ENCODE data around the gene PEX3. TPM values are rescaled to one million over a fixed set of nuclear protein-coding genes. Genes with fewer than 3 reads are reported as not detected.

Gene PEX3
- total RNA-seq, 1 donor from 2014 or later, result 12.8 TPM

GRCh38 chr6:143485967-143486366, 35.4 kb downstream of the PEX3 start:
- Mint-ChIP-seq H3K27ac (no peak overlapping the region), H3K4me1 (ENCODE audit: unreplicated experiment) (no peaks in the 10 kb centered on the region)

GRCh38 chr6:143486752-143487151, 36.1 kb downstream of the PEX3 start:
- H3K9me3 Mint-ChIP-seq, result no peaks in the 10 kb centered on the region
- no peak for DNase-seq (ENCODE audit: extremely low spot score, unreplicated experiment)
- H3K27ac Mint-ChIP-seq, result no peak overlapping the region
- TF ChIP-seq, protein P1, sequence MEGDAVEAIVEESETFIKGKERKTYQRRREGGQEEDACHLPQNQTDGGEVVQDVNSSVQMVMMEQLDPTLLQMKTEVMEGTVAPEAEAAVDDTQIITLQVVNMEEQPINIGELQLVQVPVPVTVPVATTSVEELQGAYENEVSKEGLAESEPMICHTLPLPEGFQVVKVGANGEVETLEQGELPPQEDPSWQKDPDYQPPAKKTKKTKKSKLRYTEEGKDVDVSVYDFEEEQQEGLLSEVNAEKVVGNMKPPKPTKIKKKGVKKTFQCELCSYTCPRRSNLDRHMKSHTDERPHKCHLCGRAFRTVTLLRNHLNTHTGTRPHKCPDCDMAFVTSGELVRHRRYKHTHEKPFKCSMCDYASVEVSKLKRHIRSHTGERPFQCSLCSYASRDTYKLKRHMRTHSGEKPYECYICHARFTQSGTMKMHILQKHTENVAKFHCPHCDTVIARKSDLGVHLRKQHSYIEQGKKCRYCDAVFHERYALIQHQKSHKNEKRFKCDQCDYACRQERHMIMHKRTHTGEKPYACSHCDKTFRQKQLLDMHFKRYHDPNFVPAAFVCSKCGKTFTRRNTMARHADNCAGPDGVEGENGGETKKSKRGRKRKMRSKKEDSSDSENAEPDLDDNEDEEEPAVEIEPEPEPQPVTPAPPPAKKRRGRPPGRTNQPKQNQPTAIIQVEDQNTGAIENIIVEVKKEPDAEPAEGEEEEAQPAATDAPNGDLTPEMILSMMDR (conservative IDR thresholded peaks at IDR 0.05), result no peak
- H3K36me3 Mint-ChIP-seq, result no peaks in the 10 kb centered on the region
- H3K4me3 Mint-ChIP-seq, result no peak overlapping the region
- no peaks in the 10 kb centered on the region for H3K27me3 Mint-ChIP-seq
- no peaks in the 10 kb centered on the region for H3K4me1 Mint-ChIP-seq (ENCODE audit: unreplicated experiment)

More at GRCh38 chr6:143485967-143486366, 35.4 kb downstream of the PEX3 start:
- Mint-ChIP-seq H3K27me3 (no peaks in the 10 kb centered on the region), H3K9me3 (no peaks in the 10 kb centered on the region), H3K36me3 (no peaks in the 10 kb centered on the region), H3K4me3 (no peak overlapping the region)
- TF ChIP-seq, protein P1 (conservative IDR thresholded peaks at IDR 0.05), result no peak
- no peak for DNase-seq (ENCODE audit: extremely low spot score, unreplicated experiment)

DNA sequence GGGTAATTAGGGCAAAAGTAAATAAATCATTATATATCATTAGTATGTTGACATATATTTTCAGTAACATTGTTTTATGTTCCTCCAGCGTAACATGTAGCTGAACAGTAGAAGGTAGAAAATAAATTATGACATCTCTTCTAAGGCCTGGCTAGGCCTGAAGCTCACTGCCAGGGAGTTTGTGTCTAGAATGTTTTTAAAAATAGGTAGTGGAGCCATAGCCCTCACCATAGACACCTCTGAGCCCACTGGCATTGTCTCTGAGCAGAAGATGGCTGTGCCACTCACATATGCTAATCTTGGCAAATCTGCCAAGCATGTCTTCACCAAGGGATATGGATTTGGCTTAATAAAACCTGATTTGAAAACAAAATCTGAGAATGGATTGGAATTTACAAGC, 39.6 kb downstream of the PEX3 start:
- Mint-ChIP-seq H3K36me3 (peaks cover 6% of the 10 kb centered on the region), H3K4me1 (ENCODE audit: unreplicated experiment) (no peaks in the 10 kb centered on the region), H3K9me3 (no peaks in the 10 kb centered on the region), H3K4me3 (no peak overlapping the region), H3K27me3 (no peaks in the 10 kb centered on the region), H3K27ac (no peak overlapping the region)
- no peak for DNase-seq (ENCODE audit: extremely low spot score, unreplicated experiment)
- TF ChIP-seq, protein P1 (conservative IDR thresholded peaks at IDR 0.05), result no peak

GRCh38 chr6:143490775-143491174, 40.2 kb downstream of the PEX3 start:
- Mint-ChIP-seq H3K4me1 (ENCODE audit: unreplicated experiment) (no peaks in the 10 kb centered on the region), H3K27ac (no peak overlapping the region), H3K36me3 (peaks cover 6% of the 10 kb centered on the region), H3K27me3 (no peaks in the 10 kb centered on the region), H3K4me3 (no peak overlapping the region), H3K9me3 (no peaks in the 10 kb centered on the region)
- TF ChIP-seq, protein P1 (conservative IDR thresholded peaks at IDR 0.05), result no peak
- no peak for DNase-seq (ENCODE audit: extremely low spot score, unreplicated experiment)

DNA sequence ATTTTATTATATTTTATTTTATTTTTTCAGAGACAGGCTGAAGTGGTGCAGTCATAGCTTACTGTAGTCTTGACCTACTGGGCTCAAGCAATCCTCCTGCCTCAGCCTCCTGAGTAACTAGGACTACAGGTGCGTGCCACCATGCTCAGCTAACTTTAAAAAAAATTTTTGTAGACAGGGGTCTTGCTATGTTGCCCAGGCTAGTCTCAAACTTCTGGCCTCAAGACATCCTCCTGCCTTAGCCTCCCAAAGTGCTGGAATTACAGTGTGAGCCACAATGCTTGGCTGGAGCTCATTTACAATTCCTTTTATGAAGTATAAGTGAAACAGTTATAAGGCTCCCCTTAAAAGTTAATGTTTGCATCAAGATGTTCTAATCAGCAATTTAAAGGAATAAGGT, 46.4 kb downstream of the PEX3 start:
- H3K4me1 Mint-ChIP-seq (ENCODE audit: unreplicated experiment), result no peaks in the 10 kb centered on the region

More for the DNA sequence above, 46.4 kb downstream of the PEX3 start:
- no peak overlapping the region for H3K27ac Mint-ChIP-seq
- peaks cover 47% of the 10 kb centered on the region for H3K36me3 Mint-ChIP-seq
- TF ChIP-seq, protein P1 (conservative IDR thresholded peaks at IDR 0.05), result no peak
- no peaks in the 10 kb centered on the region for H3K27me3 Mint-ChIP-seq
- H3K9me3 Mint-ChIP-seq, result no peaks in the 10 kb centered on the region
- no peak overlapping the region for H3K4me3 Mint-ChIP-seq
- no peak for DNase-seq (ENCODE audit: extremely low spot score, unreplicated experiment)
